RWPE2 (cell line): ENCODE results near the gene DMXL2.
"Not testable (repeated sequence)": the region's sequence is repeated elsewhere in the genome, so short reads cannot be mapped to it uniquely, and the experiment has no call there.

Experiments
- ATAC-seq: fragments of 200-7000 bp; cut with Tn5 transposase; 3 replicates; pipeline ENCODE4 v1.9.1; 2021; ENCODE audit warnings: low read depth
- DNase-seq: peaks from one replicate; pipeline ENCODE4 v3.0.0-alpha.2; 2020; ENCODE audit warnings: low spot score
- H3K27ac ChIP-seq: fragments of 450-650 bp; 2 replicates; pipeline ENCODE4 v1.5.1; 2017; ENCODE audit warnings: mild to moderate bottlenecking; ENCODE audit not compliant: poor library complexity, severe bottlenecking
- H3K27me3 ChIP-seq: fragments of 250-450 bp; sonication (Bioruptor Pico); 2 replicates; pipeline ENCODE4 v1.5.1; 2021; ENCODE audit warnings: mild to moderate bottlenecking, moderate library complexity; ENCODE audit not compliant: insufficient read depth, poor library complexity, severe bottlenecking
- H3K36me3 ChIP-seq: fragments of 250-450 bp; sonication (Bioruptor Pico); 2 replicates; pipeline ENCODE4 v1.5.1; 2020; ENCODE audit warnings: low read depth, mild to moderate bottlenecking, moderate library complexity
- H3K4me1 ChIP-seq: fragments of 250-450 bp; sonication (Bioruptor Pico); 2 replicates; pipeline ENCODE4 v1.5.1; 2021; ENCODE audit warnings: mild to moderate bottlenecking, moderate library complexity; ENCODE audit not compliant: insufficient read depth, poor library complexity, severe bottlenecking
- H3K4me3 ChIP-seq: fragments of 250-450 bp; sonication (Bioruptor Pico); 2 replicates; pipeline ENCODE4 v1.5.1; 2021; ENCODE audit warnings: mild to moderate bottlenecking, moderate library complexity; ENCODE audit not compliant: severe bottlenecking
- H3K9me3 ChIP-seq: fragments of 250-450 bp; sonication (Bioruptor Pico); 2 replicates; pipeline ENCODE4 v1.5.1; 2021; ENCODE audit warnings: mild to moderate bottlenecking, moderate library complexity; ENCODE audit not compliant: severe bottlenecking
- TF ChIP-seq, protein P1 (sequence below): fragments of 450-650 bp; IDR thresholded peaks from one replicate; pipeline ENCODE4 v1.5.1; 2017; ENCODE audit warnings: mild to moderate bottlenecking, moderate library complexity; ENCODE audit not compliant: poor library complexity, severe bottlenecking

The DMXL2 gene

DNA sequence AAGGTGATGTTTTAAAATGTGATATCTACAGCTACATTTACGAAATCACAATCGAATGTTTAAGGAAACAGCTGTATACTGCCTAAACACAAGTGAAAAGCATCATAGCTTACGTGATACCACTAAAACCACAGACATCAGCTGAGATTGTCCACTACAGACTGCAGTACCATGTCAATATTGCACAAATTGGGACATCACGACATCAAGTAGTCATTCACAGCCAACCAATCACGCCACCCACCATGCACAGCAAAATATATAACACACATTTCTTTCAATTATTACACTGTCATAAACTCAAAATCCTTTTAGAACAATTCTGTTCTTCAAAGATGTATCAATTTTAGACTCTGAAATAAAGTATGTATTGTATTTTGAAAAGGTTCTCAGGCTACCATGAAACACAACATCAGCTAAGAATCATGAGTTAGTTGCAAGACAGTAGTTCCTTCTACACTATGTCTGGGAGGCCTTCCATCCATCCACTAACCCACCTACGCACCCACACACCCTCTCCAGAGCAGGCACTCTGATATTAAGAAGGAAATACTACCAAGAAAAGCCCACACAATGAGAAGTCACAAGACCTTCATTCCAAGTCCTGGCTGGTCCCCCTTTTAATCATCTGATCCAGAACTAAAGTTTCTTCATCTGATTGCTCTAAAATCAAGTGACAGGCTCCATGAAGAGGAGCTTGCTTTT is 3.1 kb downstream of the DMXL2 start:
- ATAC-seq: no peak
- Histone ChIP-seq H3K9me3 (no peaks in the 10 kb centered on the region), H3K36me3 (no peaks in the 10 kb centered on the region), H3K27ac (no peak overlapping the region), H3K27me3 (no peaks in the 10 kb centered on the region), H3K4me3 (no peak overlapping the region), H3K4me1 (peaks cover 16% of the 10 kb centered on the region)
- TF ChIP-seq, protein P1, sequence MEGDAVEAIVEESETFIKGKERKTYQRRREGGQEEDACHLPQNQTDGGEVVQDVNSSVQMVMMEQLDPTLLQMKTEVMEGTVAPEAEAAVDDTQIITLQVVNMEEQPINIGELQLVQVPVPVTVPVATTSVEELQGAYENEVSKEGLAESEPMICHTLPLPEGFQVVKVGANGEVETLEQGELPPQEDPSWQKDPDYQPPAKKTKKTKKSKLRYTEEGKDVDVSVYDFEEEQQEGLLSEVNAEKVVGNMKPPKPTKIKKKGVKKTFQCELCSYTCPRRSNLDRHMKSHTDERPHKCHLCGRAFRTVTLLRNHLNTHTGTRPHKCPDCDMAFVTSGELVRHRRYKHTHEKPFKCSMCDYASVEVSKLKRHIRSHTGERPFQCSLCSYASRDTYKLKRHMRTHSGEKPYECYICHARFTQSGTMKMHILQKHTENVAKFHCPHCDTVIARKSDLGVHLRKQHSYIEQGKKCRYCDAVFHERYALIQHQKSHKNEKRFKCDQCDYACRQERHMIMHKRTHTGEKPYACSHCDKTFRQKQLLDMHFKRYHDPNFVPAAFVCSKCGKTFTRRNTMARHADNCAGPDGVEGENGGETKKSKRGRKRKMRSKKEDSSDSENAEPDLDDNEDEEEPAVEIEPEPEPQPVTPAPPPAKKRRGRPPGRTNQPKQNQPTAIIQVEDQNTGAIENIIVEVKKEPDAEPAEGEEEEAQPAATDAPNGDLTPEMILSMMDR: no peak
- no peak for DNase-seq

DNA sequence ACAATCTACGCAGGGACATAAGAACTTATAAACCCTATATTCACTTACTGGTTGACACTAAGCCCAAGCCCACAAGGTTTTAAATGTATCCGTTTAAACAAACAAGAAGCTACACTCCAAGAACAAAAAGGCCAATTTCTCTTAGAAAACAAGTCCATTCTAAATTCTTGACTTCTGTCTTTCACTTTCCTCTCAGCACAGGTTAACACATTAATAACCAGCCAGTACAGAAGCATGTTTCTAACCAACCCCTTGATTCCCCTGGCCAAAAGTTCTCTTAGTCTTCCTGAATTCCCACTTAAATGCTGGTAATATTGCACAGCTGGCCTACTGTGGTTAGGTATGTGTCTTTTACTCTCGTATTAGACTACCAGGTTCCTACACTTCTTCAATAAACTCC is 4.7 kb downstream of the DMXL2 start:
- DNase-seq (no peak), ATAC-seq (no peak)
- H3K36me3 ChIP-seq: no peaks in the 10 kb centered on the region
- no peak overlapping the region for H3K4me3 ChIP-seq
- TF ChIP-seq, protein P1: no peak
- no peaks in the 10 kb centered on the region for H3K9me3 ChIP-seq
- no peaks in the 10 kb centered on the region for H3K27me3 ChIP-seq
- H3K27ac ChIP-seq: no peak overlapping the region
- peaks cover 9% of the 10 kb centered on the region for H3K4me1 ChIP-seq

- Histone ChIP-seq H3K9me3 (no peaks in the 10 kb centered on the region), H3K4me3 (no peak overlapping the region), H3K36me3 (no peaks in the 10 kb centered on the region), H3K4me1 (peaks cover 3% of the 10 kb centered on the region), H3K27me3 (no peaks in the 10 kb centered on the region), H3K27ac (no peak overlapping the region)
- DNase-seq (no peak), ATAC-seq (no peak)
- TF ChIP-seq, protein P1: no peak
These were observed 8.6 kb downstream of the DMXL2 start for GRCh38 chr15:51613951-51614350.

DNA sequence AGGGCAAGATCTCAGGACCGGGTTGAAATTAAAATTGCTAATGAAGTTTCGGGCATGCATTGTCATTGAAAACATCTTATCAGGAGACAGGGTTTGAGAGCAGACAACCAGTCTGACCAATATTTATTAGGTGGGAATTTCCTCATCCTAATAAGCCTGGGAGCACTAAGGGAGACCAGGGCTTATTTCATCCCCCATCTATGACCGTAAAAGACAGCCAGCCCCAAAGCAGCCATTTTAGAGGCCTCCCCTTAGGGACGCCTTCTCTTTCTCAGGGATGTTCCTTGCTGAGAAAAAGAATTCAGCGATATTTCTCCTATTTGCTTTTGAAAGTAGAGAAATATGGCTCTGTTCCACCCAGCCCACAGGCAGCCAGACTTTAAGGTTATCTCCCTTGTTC is 9.9 kb downstream of the DMXL2 start:
- not testable (repeated sequence) for H3K4me1 ChIP-seq, ATAC-seq, DNase-seq, H3K9me3 ChIP-seq, H3K4me3 ChIP-seq, H3K27me3 ChIP-seq, H3K27ac ChIP-seq, H3K36me3 ChIP-seq

- H3K27ac ChIP-seq, H3K36me3 ChIP-seq, H3K9me3 ChIP-seq, ATAC-seq, DNase-seq, H3K27me3 ChIP-seq, H3K4me3 ChIP-seq: not testable (repeated sequence)
- H3K4me1 ChIP-seq: peaks cover 28% of the 10 kb centered on the region
These were observed 19.1 kb downstream of the DMXL2 start for GRCh38 chr15:51603462-51603948.

- no peak overlapping the region for H3K27ac ChIP-seq
- TF ChIP-seq, protein P1: no peak
- no peak overlapping the region for H3K4me3 ChIP-seq
- no peaks in the 10 kb centered on the region for H3K36me3 ChIP-seq
- DNase-seq (no peak), ATAC-seq (no peak)
- peaks cover 28% of the 10 kb centered on the region for H3K4me1 ChIP-seq
- H3K9me3 ChIP-seq: no peaks in the 10 kb centered on the region
- no peaks in the 10 kb centered on the region for H3K27me3 ChIP-seq
These were observed 19.6 kb downstream of the DMXL2 start for GRCh38 chr15:51603002-51603401.
